OCI-LY1 (cell line): Measurements from ENCODE around the gene ATP4A.

Experiments
- EZH2 ChIP-seq: fragments of 200-600 bp; sonication (generic), shearing (Covaris generic); IDR thresholded peaks from 2 replicates; pipeline ENCODE4 v1.8.0; 2017; ENCODE audit warnings: borderline replicate concordance, mixed run types, mild to moderate bottlenecking, antibody characterized with exemption, low read length, moderate library complexity, mixed read lengths
- TF ChIP-seq, protein P1 (sequence below): fragments of 200-600 bp; sonication (generic), shearing (Covaris generic); IDR thresholded peaks from 2 replicates; pipeline ENCODE4 v1.5.1; 2017; ENCODE audit warnings: mild to moderate bottlenecking, antibody characterized with exemption, low read length, moderate library complexity, mixed read lengths

DNA sequence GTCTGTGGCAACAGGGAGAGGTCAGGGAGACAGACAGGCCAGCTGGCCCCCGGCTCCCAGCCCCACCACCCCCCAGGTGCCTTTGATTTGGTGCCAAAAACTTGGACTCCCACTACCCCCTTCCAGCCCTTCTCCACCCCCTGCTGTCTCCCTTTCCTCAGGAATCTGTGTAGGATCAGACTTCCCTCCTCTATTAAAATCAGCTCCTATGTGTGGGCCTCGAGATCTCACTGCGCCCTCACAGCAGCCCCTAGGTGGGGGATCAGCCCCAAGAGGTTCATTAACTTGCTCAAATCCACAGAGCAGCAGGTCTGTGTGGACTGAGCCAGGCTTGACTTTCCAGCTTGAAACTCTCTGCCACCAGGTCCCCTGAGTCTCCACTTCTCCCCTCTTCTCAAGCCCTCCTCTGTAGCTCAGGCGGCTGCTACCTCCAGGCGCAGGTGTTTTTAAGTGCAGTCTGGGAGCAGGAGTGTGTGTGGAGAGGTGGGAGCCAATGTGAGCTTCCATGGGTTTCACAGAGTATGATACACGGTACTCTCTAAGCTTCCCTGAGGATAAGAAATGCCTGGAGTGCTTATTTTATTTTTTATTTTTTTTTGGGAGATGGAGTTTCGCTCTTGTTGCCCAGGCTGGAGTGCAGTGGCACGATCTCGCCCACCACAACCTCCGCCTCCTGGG lies 28.5 kb downstream of the ATP4A start:
- TF ChIP-seq, protein P1, sequence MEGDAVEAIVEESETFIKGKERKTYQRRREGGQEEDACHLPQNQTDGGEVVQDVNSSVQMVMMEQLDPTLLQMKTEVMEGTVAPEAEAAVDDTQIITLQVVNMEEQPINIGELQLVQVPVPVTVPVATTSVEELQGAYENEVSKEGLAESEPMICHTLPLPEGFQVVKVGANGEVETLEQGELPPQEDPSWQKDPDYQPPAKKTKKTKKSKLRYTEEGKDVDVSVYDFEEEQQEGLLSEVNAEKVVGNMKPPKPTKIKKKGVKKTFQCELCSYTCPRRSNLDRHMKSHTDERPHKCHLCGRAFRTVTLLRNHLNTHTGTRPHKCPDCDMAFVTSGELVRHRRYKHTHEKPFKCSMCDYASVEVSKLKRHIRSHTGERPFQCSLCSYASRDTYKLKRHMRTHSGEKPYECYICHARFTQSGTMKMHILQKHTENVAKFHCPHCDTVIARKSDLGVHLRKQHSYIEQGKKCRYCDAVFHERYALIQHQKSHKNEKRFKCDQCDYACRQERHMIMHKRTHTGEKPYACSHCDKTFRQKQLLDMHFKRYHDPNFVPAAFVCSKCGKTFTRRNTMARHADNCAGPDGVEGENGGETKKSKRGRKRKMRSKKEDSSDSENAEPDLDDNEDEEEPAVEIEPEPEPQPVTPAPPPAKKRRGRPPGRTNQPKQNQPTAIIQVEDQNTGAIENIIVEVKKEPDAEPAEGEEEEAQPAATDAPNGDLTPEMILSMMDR: no peak
- no peak for TF ChIP-seq EZH2
